LNCaP clone FGC (cell line): ENCODE measurements around the gene ENO2.
"Not testable (repeated sequence)": the region's sequence is repeated elsewhere in the genome, so short reads cannot be mapped to it uniquely, and the experiment has no call there.

Experiments used
- DNase-seq: peaks from one replicate; pipeline ENCODE4 v3.0.0-alpha.2; 2011; ENCODE audit warnings: low read depth
- H3K4me3 ChIP-seq: 2 replicates; pipeline ENCODE4 v1.5.1; 2011; ENCODE audit warnings: mild to moderate bottlenecking, low read depth, low read length, control low read depth
- CTCF ChIP-seq: IDR thresholded peaks from 2 replicates; pipeline ENCODE4 v1.5.1; 2012; ENCODE audit warnings: mild to moderate bottlenecking; ENCODE audit not compliant: control insufficient read depth, insufficient read depth; ENCODE audit errors: extremely low read depth

ENO2 gene

GRCh38 chr12:6890789-6891645 lies 23.4 kb upstream of the ENO2 start:
- peak; percentile 84 for TF ChIP-seq CTCF
- H3K4me3 ChIP-seq, result peak overlapping the region; percentile 48
- peak; percentile 76 for DNase-seq

- H3K4me3 ChIP-seq, result peak overlapping the region; percentile 48
- no peak for TF ChIP-seq CTCF
- no peak for DNase-seq
Observed at GRCh38 chr12:6891646-6892001, 22.8 kb upstream of the ENO2 start.

- H3K4me3 ChIP-seq, DNase-seq: not testable (repeated sequence)
Observed at GRCh38 chr12:6892683-6893082, 21.7 kb upstream of the ENO2 start.

- TF ChIP-seq CTCF, result no peak
- no peak for DNase-seq
- no peak overlapping the region for H3K4me3 ChIP-seq
Observed at GRCh38 chr12:6894321-6894720, 20.1 kb upstream of the ENO2 start.

- DNase-seq, result no peak
- TF ChIP-seq CTCF, result no peak
- H3K4me3 ChIP-seq, result no peak overlapping the region
Observed at GRCh38 chr12:6896846-6897435, 17.4 kb upstream of the ENO2 start.

- H3K4me3 ChIP-seq, result no peak overlapping the region
- TF ChIP-seq CTCF, result no peak
- DNase-seq, result no peak
Observed at GRCh38 chr12:6899427-6899826, 15.0 kb upstream of the ENO2 start.

GRCh38 chr12:6899837-6900519 lies 14.4 kb upstream of the ENO2 start:
- H3K4me3 ChIP-seq, result no peak overlapping the region
- TF ChIP-seq CTCF, result no peak
- DNase-seq, result no peak
